LHCN-M2 (cell line): ENCODE data around the gene FILIP1L. TPM values are rescaled to one million over a fixed set of nuclear protein-coding genes. Genes with fewer than 3 reads are reported as not detected.

ENCODE experiments used
- DNase-seq: peaks from one replicate; pipeline ENCODE4 v3.0.0-alpha.2; 2012; ENCODE audit warnings: low read depth
- total RNA-seq: library from RNA; depleted of rRNA; stranded (reverse); fragments of >200 nt; gene quantifications from 2 replicates; pipeline ENCODE4 v1.2.3, GENCODE V29; 2014

FILIP1L gene
- total RNA-seq, 1 experiment from 2014 or later: 2.2 TPM

DNA sequence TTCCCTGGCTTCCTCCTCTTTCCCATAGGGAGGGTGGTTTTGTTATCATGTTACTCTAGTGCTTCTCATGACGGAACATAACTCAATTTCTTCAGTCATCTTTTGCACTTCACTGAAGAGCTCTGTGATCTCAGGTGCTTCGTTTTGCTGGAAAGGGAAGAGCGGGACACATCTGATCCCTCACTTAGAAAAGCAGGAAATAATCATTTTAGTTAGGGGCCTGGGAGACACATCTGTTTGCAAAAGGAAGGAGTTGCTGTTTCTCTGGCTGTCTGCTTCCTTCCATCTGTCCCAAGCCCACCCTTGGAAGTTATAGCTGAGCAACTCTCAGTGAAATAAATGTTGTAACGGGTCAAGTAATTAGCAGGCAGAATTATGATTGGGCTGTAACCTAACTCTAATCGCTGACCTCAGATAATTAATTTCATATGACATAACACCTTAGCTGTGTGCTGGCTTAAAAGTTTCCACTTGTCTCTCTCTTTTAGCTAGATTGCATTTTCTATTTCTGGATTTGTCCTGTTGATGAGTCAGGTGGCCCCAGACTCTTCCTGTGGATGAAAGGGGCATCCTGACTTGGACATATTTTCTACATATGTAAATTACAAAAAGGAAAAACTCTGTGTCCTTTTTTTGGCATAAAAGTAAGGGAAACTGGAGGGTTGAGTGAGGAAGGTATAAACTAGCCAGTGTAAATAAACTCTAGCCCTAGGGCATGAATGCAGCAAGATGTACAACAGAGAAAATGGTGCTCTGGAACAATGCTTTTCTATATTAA is 11.0 kb upstream of the FILIP1L start:
- DNase-seq: no peak

DNA sequence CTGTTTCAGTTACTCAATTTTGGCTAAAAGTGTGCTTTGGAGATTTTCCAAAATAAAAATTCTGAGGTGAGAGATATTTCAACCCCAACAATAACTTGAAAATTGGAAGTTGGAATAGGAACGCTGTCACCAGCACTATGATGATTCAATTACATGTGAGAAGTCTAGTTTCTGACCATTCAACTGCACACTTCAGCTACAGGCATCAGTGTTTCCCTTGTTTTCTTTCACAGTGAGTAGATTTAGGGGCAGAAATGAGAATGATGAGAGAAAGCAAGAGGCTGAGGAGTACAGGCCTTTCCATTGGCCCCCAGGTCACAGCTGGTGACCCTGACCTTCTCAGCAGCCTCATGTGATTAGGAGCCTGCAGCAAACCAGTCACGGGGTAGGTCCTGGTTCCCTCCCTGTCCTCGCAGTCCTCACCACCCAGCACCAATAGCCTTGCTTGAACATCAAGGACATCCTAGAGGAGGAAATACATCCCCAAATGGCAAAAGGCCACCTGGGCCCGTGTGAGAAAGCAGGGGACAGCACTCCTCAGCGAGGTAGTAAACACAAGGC is 10.0 kb upstream of the FILIP1L start:
- DNase-seq: no peak

DNA sequence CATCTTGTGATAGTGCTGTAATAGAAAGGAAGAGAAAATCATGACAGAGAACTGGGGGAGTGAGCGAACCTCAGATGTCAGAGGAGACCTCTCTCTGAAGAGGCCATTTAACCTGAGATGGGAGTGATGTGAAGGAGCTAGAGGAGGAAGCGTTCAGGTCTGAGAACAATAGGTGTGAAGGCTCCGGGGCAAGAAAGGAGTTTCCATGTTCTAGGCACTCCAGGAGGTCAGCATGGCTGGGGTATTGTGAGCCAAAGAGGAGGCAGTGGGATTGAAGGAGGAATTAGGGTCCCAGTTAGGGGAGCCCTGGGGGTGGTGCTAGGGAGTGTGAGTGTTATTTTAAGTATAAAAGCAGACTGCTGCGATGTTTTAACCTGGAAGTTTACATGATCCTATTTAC is 8.8 kb upstream of the FILIP1L start:
- no peak for DNase-seq

DNA sequence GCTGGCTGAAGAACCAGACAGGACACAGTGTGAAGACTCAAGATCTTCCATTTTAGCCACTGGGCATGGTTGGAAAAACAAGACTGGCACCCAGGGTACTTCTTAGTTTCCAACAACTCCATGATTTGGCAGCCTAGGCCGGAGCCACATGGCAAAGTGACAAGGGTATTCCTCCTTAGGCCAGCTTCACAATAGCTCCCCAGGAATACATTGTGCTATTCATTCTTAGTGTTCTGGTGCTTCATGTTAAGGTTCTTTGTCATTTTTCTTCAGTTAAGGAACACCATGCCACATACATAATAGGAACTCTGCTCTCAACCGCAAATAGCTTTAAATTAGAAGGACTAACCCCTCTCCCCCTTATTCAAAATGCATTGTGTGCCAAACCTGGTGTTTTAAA is 8.0 kb upstream of the FILIP1L start:
- DNase-seq: no peak

DNA sequence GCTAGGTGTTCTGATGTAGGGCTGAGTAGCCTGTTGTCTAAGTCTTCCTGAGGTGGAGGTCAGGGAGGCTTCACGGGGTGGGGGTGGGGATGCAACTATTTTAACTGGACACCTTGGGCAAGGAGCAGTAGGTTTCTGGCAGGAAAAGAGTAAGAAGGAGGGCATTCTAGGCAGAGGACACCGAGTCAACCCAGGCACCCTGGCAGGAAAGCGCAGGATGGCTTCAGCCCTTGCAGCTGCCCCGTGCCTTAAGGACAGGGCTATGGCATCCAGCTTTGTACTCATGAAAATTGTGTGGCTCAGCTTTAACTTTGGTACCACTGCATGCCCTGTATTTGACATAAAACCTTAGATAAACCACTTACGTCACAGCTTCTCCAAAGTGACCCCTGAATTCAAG is 6.4 kb upstream of the FILIP1L start:
- DNase-seq: no peak

DNA sequence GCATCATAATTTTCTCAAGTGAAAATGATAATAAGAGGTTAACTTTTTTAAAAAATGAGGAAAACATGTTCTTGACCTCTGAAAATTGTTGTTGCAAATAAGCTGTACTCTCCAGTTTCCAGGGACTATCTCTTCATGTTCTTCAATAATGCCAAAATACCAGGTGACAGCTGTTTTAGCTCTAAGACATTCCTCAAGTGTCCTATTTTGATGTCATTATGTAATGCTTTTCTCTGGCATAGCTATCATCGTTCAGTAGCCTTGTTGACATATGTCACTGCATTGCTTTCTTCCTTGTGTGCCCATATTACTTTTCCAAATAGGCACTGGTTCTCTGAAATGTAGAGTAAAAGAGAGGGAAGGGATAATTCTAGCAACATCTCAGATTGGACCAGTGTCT is 5.7 kb upstream of the FILIP1L start:
- no peak for DNase-seq

DNA sequence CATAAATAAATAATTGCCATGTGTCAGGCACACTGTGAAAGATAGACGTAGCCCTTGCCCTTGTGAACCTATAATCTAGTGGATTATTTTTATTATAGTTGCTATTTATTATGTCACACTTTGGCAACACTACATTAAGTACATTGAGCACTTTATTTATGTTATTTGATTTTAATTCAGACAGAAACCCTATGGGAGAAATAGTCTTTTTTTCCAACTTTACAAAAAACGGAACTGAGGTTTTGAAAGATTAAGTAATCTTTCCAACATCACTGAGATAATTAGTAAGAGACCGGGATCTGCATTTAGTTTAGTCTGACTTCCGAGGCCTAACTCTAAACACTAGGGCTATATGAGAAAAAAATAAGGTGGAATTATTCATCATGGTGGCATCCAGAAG is 2.8 kb upstream of the FILIP1L start:
- DNase-seq: no peak

DNA sequence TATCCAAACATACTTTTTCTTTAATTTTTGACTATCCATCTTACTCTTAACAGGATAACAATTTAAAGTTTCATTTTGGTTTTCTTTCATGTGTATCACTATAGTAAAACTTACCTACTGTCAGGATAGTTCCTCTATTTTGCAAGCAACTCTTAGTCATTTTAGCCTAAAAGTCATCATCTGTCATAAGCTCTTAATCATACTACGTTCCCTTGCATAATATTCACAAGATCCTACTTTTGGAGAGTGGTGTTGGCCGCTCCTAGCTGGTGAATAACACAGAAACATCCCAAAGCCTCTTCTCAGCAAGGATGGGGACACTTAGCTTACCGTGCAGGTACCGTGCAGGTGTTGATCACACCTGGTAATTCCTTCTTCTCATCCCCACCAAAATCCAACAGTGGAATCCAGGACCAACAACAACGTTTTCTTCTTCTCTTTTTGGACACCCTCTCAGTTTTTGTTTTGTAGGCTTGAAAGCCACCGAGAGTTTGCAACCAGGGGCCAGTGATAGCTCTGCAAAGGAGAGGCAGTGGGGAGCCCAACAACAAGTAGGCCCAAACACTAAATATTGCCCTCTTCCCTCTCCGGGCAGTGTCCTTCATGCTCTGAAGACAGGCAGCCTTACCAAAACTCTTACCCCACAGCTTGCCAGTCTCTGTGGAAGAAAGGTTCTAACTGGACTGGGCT is 433 bp downstream of the FILIP1L start:
- no peak for DNase-seq

DNA sequence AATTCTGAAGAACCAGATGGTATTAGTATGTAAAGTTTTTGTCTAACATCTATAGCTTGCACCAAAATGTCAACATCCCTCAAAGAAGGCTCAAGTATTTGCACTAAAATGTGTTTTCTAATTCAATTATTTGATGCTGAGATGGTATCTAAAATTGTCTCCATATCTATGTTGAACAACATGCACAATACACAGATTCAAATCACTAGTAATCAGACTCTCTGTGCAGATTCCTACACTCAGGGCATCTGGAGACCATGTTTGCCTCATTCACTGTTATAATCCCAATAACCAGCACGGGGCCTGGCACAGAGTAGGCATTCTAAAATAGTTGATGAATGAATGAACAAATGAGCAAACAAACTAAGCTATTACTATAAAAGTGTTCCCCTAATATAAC is 2.6 kb downstream of the FILIP1L start:
- DNase-seq: no peak

DNA sequence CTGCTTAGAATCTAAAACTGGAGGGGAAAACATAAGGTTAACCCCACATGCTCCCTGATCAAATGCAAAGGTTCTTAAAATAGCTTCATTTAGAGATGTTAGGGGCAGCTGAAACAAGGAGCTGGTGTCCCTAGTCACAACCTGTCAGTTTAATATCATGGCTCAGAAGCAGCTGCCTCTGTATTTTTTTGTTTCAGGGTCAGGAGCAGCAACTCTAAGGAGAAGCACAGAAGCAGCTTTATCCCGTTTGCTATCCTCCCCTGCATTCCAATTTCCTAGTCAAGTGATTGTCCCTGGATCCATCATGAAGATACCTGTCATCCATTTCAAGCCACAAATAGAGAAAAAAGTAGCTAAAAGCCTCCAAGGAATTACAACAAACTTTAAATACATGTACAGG is 4.1 kb downstream of the FILIP1L start:
- DNase-seq: no peak

DNA sequence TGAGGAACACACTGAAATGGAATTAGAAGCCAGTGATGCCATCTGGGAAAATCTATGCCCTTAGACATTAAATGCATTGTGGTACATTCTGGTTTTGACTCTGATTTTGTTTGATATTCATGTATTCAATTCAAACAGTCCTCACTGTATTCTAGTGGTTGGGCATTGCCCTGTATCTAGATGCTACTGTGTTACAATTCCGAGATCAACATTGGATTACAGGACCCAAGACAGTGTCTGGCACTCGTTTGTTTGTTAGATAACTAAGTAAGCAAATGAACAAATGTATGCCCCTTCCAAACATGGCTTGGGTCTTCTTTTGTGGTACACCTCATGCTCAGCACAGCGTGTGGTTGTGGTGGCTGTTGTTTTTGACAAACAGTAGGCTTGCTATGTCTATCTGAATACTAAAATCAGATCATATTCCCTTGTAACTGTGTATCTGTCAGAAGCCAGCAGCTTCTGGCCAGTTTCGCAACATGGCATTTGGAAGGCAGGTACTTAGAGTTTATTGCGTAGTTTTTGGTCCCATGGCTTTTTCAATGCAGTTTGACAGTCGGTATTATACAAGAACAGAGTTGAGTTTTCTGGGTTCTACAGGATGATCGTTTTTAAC is 5.7 kb downstream of the FILIP1L start:
- no peak for DNase-seq

DNA sequence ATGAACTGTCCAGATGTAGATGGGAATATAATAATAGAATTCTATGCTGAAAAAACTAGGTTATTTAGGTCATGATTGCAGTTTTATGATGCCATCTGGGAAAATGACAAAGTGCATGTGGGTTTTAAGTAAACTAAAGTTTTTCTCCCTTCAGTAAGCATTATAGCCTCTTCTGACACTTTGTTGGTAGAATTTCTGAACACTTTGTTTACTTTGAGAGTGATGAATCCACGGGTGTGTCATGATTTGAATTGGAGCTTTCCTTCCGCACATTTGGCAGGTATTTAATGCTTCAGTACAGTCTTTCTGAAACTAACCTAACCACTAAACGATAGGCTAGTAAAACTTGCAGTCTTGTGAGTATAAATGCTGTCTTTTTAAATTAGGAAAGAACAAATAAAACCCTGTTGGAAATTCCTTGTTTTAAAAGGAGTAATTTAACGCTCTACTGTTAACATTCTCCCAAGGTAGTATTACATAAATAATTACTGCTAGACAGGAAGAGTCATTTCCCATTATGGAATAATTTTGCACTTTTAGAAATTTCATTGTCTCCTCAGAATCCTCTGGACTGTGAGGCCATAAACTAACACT is 7.0 kb downstream of the FILIP1L start:
- no peak for DNase-seq

DNA sequence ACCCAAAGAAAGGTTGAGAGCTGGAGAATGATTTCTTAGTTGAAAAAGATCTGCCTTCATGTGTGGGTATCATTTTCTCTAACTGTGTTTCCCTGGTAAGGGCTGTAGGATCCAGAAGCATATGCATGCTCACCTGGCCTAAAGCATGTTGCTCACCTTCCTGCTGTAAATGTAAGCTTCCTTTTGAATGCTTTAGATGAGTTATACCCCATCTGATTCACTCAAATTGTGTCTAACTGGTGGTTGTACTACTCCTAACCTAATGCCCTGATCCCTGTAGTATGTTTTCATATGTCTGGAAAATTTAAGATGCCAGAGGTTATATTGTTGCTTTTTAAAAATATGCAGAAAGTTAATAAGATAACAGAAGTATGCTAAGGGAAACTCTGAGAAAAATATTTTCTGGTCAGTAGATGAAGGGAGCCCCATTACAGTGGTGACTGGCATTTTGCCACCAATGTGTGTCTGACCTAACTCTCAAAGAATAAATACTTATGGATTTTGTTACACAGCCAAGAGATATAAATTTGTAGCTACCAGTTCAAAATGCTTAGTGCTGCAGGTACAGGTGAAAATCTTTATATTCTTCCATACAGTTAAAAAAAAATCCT is 7.7 kb downstream of the FILIP1L start:
- DNase-seq: no peak

DNA sequence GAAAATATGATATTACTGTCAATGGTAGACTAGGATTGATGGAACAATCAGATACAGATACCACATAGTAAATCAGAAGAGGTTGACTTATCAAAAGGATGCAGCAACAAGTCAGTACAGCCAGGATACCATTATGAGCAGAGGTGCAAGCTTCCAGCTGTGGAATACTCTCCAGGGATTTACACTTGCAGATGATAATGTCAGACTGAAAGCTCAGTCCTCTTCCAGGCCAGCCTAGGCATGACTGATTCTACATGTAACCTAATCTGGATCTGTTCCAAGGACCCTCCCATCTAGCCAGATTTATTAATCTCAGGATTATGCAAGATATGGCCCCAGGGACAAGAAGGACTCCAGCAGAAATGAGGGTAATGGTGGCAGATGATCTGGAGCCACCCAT is 8.2 kb downstream of the FILIP1L start:
- no peak for DNase-seq

DNA sequence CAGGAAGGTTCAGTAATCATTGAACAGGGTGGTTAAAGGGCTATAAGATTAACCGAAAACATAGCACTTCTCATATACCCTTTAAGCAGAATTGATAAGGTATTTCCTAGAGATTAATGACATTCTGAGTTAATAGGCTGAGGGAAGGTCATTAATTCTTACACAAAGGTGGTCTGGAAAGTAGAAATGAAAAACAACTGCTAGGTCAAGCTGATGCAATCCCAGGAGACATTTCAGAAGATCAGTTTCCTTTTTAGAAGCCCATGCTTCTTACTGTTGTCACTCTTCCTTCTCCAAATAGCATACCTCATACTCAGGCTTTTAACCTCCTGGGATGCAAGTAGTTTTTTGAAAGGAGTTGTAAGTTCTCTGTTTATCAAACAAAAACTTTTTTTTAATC is 8.8 kb downstream of the FILIP1L start:
- DNase-seq: no peak

DNA sequence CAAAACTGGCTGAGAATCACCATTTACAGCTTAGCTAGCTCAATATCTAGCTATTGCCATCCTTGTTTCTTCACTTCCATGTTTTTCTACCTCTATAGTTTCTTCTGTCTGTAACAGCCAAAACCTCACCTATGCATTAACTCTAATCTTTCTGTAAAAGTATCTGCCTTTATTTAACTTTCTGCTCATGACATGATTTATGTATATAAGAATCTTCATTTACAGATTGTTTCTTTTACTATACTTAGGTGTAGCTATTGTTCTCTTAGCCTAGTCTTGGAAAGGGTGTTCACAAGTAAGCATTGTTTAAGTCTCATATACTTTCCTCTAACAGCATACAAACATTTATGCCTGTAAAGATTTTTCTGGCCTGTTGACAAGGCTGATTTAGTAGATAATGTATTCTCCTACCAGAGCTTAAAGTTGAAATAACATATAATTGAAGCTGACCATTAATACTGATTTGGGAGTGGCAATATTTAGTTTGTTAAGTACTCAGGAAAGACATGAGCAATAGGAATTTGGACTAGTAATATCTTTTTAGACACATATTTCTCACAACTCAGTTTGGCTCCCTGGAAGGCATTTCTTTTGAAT is 9.4 kb downstream of the FILIP1L start:
- DNase-seq: no peak

DNA sequence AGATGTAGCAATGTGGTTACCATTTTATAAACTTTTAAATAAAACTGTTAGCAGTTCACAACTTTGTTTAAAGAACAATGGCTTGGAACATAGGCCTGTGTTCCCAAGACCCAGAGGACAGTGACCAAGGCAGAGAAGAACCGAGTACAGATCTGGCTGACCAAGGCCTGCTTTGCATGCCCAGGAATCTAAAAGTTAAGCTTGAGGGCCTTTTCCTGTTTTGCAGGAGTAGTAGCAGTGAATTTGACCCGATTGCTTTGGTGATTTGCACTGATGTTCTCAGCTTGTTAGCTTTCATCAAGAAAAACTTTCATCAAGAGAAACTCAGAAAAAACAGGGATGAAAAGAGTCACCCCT is 9.9 kb downstream of the FILIP1L start:
- DNase-seq: no peak

DNA sequence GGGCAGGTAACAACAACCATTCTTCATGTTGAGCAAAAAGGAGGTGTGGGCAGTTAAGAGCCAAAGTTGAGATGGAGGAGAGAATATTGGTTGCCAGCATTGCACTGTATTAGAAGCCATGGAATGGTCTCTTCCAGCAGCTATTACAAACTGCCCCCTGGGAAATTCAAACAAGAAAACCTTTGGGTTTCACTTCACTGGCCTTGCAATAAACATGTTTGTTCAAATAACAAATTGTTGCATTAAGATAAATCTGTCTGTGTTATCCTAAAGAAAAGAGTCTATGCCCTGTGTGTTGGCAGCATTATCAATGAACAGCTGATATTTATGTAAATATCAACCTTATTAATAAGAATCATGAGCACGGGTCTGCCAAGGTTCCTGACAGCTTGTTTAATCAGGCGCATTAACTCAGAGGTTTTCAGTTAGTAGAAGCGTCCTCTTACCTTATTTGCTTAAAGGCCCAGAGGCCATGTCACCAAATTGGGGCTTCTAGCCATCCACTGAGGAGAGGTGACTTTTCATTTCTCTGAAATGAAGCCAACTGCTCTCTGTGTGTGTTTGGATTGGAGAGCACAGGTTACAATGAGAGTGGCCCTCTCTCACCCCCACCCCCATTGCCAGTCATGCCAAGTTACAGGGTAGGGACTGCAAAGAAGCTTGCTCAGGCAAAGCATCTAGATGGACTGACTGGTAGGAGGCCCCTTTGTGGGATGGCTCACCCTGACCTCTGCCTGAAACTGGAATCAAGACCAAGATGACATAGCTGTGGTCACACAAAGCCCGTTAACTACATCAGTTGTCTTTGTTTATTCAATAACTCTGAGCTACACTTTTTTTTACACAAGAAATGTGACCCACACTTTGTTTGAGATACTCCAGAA is 10.5 kb downstream of the FILIP1L start:
- peak; percentile 84 for DNase-seq

DNA sequence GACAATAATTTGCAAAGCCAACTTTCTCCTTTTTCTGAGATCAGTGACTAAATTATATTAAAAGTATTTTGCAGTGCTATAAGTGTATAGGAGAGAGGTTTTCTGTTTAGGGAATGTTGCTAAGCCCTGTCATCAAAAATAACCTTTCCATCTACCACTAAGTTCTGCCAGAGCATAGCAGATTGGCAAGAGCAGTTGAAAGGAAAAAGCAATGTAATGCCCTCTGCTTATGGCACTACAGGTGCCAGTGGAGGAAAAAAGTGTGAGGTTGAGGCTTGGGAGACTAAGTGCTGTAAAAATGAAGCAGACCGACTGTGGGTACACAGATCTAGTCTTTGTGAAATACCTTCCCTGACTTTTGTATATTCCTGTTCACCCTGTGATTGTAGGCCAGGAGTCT is 11.5 kb downstream of the FILIP1L start:
- no peak for DNase-seq

DNA sequence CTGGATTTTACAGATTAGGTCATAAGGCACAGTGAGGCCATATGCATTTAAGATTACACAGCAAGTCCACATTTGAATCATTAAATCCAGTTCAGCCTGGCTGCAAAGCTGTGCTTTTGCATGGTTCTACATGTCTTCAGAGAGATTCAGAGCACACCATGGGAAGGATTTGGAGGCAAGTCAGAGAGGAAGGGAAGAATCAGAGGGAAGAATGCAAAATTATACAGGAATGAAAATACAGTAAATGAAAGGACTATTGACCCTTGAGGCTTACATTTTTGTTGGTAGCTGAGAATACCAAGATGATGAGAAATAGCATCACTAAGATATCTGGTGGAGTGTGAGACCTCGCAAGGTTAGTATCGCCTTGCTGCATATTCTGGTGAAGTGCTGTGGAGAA is 13.9 kb downstream of the FILIP1L start:
- no peak for DNase-seq
